ENCODE results near the gene UNC13A.

DNA sequence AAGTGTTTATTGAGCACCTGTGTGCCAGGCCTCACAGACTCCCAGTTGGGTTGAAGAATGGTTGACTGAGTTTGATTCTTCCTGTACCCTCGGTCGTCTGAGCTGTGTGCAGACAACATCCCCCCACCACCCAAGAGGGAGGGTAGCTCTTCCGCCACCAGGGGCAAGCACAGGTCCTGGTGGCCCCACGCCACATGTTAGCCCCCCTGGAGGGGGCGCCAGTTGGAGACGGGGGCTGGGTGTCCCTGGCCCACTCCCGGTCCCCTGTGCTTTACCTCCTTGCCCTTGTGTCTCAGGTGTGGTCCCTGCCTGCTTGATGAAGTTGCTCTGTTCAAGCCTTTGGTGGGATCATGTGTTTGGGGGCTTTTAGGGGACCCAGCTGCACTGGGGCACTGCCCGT, 105.5 kb downstream of the UNC13A start:
- TF ChIP-seq, protein P1, sequence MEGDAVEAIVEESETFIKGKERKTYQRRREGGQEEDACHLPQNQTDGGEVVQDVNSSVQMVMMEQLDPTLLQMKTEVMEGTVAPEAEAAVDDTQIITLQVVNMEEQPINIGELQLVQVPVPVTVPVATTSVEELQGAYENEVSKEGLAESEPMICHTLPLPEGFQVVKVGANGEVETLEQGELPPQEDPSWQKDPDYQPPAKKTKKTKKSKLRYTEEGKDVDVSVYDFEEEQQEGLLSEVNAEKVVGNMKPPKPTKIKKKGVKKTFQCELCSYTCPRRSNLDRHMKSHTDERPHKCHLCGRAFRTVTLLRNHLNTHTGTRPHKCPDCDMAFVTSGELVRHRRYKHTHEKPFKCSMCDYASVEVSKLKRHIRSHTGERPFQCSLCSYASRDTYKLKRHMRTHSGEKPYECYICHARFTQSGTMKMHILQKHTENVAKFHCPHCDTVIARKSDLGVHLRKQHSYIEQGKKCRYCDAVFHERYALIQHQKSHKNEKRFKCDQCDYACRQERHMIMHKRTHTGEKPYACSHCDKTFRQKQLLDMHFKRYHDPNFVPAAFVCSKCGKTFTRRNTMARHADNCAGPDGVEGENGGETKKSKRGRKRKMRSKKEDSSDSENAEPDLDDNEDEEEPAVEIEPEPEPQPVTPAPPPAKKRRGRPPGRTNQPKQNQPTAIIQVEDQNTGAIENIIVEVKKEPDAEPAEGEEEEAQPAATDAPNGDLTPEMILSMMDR (IDR thresholded peaks at IDR 0.05) = no peak
- no peak for TF ChIP-seq POLR2A (IDR thresholded peaks at IDR 0.05)
